IPS-18a (cell line): ENCODE results near the gene CBX2.
A peak's percentile ranks its signal among the peaks of the same experiment; 100 is the strongest.

Experiments used
- H3K27ac ChIP-seq: one replicate; pipeline ENCODE4 v1.5.1; 2013; ENCODE audit warnings: low read length
- H3K27me3 ChIP-seq: one replicate; pipeline ENCODE4 v1.6.1; 2013; ENCODE audit warnings: mild to moderate bottlenecking, low read length; ENCODE audit not compliant: control insufficient read depth, insufficient read depth
- H3K36me3 ChIP-seq: one replicate; pipeline ENCODE4 v1.6.1; 2013; ENCODE audit warnings: low read depth, low read length; ENCODE audit not compliant: control insufficient read depth
- H3K4me1 ChIP-seq: one replicate; pipeline ENCODE4 v1.6.1; 2013; ENCODE audit warnings: low read depth, low read length; ENCODE audit not compliant: control insufficient read depth
- H3K4me3 ChIP-seq: one replicate; pipeline ENCODE4 v1.5.1; 2013; ENCODE audit warnings: low read length
- H3K9ac ChIP-seq: one replicate; pipeline ENCODE4 v1.6.1; 2013; ENCODE audit warnings: mild to moderate bottlenecking, low read length, moderate library complexity
- H3K9me3 ChIP-seq: one replicate; pipeline ENCODE4 v1.6.1; 2013; ENCODE audit warnings: low read depth, low read length; ENCODE audit not compliant: control insufficient read depth

CBX2 gene

GRCh38 chr17:79833110-79833450, 55.1 kb downstream of the CBX2 start:
- Histone ChIP-seq H3K4me1 (peaks cover 40% of the 10 kb centered on the region), H3K27ac (no peak overlapping the region), H3K9ac (no peak overlapping the region)

GRCh38 chr17:79833744-79834564, 56.0 kb downstream of the CBX2 start:
- Histone ChIP-seq H3K9ac (no peak overlapping the region), H3K4me1 (peaks cover 45% of the 10 kb centered on the region), H3K4me3 (no peak overlapping the region), H3K36me3 (no peaks in the 10 kb centered on the region), H3K27me3 (peaks cover 95% of the 10 kb centered on the region), H3K9me3 (no peaks in the 10 kb centered on the region), H3K27ac (no peak overlapping the region)

More at GRCh38 chr17:79833110-79833450, 55.1 kb downstream of the CBX2 start:
- H3K4me3 ChIP-seq, result no peak overlapping the region
- no peaks in the 10 kb centered on the region for H3K9me3 ChIP-seq
- H3K36me3 ChIP-seq, result no peaks in the 10 kb centered on the region
- peaks cover 100% of the 10 kb centered on the region for H3K27me3 ChIP-seq

- Histone ChIP-seq H3K27ac (no peak overlapping the region), H3K36me3 (no peaks in the 10 kb centered on the region), H3K4me1 (peaks cover 45% of the 10 kb centered on the region), H3K9me3 (no peaks in the 10 kb centered on the region), H3K9ac (no peak overlapping the region), H3K4me3 (no peak overlapping the region), H3K27me3 (peaks cover 90% of the 10 kb centered on the region)
Observed at GRCh38 chr17:79834565-79835469, 56.9 kb downstream of the CBX2 start.

- Histone ChIP-seq H3K4me1 (peaks cover 44% of the 10 kb centered on the region), H3K4me3 (peak overlapping the region; percentile 53), H3K27ac (no peak overlapping the region), H3K27me3 (peaks cover 90% of the 10 kb centered on the region), H3K9ac (no peak overlapping the region), H3K36me3 (no peaks in the 10 kb centered on the region), H3K9me3 (no peaks in the 10 kb centered on the region)
Observed at GRCh38 chr17:79835470-79835899, 57.5 kb downstream of the CBX2 start.

GRCh38 chr17:79835953-79836509, 58.1 kb downstream of the CBX2 start:
- no peak overlapping the region for H3K9ac ChIP-seq
- H3K36me3 ChIP-seq, result no peaks in the 10 kb centered on the region
- peaks cover 40% of the 10 kb centered on the region for H3K4me1 ChIP-seq
- H3K27me3 ChIP-seq, result peaks cover 90% of the 10 kb centered on the region
- H3K9me3 ChIP-seq, result no peaks in the 10 kb centered on the region
- no peak overlapping the region for H3K27ac ChIP-seq
- H3K4me3 ChIP-seq, result peak overlapping the region; percentile 53

GRCh38 chr17:79836510-79836971, 58.6 kb downstream of the CBX2 start:
- H3K27ac ChIP-seq, result no peak overlapping the region
- H3K4me3 ChIP-seq, result peak overlapping the region; percentile 17

GRCh38 chr17:79836972-79837887, 59.3 kb downstream of the CBX2 start:
- H3K27ac ChIP-seq, result no peak overlapping the region
- peaks cover 35% of the 10 kb centered on the region for H3K4me1 ChIP-seq
- H3K27me3 ChIP-seq, result peaks cover 90% of the 10 kb centered on the region
- no peaks in the 10 kb centered on the region for H3K36me3 ChIP-seq
- H3K9me3 ChIP-seq, result no peaks in the 10 kb centered on the region
- no peak overlapping the region for H3K9ac ChIP-seq
- peak overlapping the region; percentile 68 for H3K4me3 ChIP-seq

More at GRCh38 chr17:79836510-79836971, 58.6 kb downstream of the CBX2 start:
- no peaks in the 10 kb centered on the region for H3K9me3 ChIP-seq
- no peaks in the 10 kb centered on the region for H3K36me3 ChIP-seq
- H3K4me1 ChIP-seq, result peaks cover 36% of the 10 kb centered on the region
- no peak overlapping the region for H3K9ac ChIP-seq
- H3K27me3 ChIP-seq, result peaks cover 90% of the 10 kb centered on the region
